Upper lobe of right lung (tissue), 1 donor: ENCODE results near the gene TMEM86A. TPM values are rescaled to one million over a fixed set of nuclear protein-coding genes. Genes with fewer than 3 reads are reported as not detected.

Source experiments
- ATAC-seq: fragments of 200-7000 bp; cut with Tn5 transposase; one replicate; pipeline ENCODE4 v1.9.1; 2020; ENCODE audit warnings: mild to moderate bottlenecking, moderate library complexity
- DNase-seq: peaks from one replicate; pipeline ENCODE4 v3.0.0-alpha.2; 2020
- H3K27ac ChIP-seq: fragments of 200-600 bp; one replicate; pipeline ENCODE4 v1.8.0; 2022
- H3K27me3 ChIP-seq: fragments of 200-600 bp; one replicate; pipeline ENCODE4 v1.8.0; 2022; ENCODE audit warnings: mild to moderate bottlenecking
- H3K36me3 ChIP-seq: fragments of 200-600 bp; one replicate; pipeline ENCODE4 v1.8.0; 2022
- H3K4me1 ChIP-seq: fragments of 200-600 bp; one replicate; pipeline ENCODE4 v1.8.0; 2022
- H3K4me3 ChIP-seq: fragments of 200-600 bp; one replicate; pipeline ENCODE4 v1.8.0; 2022; ENCODE audit warnings: mild to moderate bottlenecking
- H3K9me3 ChIP-seq: fragments of 200-600 bp; one replicate; pipeline ENCODE4 v1.8.0; 2022
- intact Hi-C: fragments of 100-400 bp; cut with DNase I; formaldehyde crosslinking; loops from one replicate; pipeline ENCODE4 v1.11.0; 2022
- total RNA-seq: library from RNA; stranded (reverse); fragmentation: NEBNext Ultra II Directional; extraction: Animal tissue kit (Norgen Biotek cat#: 25700); gene quantifications from one replicate; pipeline ENCODE4 v1.2.1, GENCODE V29; 2021
- TF ChIP-seq, protein P1 (sequence below): fragments of 200-600 bp; IDR thresholded peaks from one replicate; pipeline ENCODE4 v1.8.0; 2022; ENCODE audit warnings: antibody characterized with exemption
- donor health status: DM: no; HTN: yes; CAD: no; lungs with severe emphysema.

The TMEM86A gene
- total RNA-seq, 1 donor from 2014 or later, result 6.3 TPM

DNA sequence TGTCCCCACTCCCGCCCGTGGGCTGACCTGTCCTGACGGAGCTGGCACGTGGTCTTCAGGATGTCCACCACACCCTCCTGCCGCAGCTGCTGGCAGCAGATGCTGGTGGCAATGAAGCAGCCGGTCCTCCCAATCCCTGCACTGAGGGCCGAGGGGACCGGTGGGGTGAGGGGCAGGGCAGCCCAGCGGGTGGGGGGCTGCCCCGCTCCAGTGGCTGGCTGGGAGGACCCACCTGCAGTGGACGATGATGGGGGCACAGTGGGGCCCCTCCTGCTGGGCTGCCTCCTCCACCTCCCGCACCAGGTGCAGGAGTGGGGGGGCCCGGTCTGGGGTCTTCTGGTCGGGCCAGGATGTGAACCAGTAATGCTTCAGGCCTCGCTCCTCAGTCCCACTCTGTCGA, 30.8 kb downstream of the TMEM86A start:
- H3K27me3 ChIP-seq, result no peaks in the 10 kb centered on the region
- no peaks in the 10 kb centered on the region for H3K36me3 ChIP-seq
- DNase-seq (no peak), ATAC-seq (no peak)
- no peak overlapping the region for H3K27ac ChIP-seq
- TF ChIP-seq, protein P1, sequence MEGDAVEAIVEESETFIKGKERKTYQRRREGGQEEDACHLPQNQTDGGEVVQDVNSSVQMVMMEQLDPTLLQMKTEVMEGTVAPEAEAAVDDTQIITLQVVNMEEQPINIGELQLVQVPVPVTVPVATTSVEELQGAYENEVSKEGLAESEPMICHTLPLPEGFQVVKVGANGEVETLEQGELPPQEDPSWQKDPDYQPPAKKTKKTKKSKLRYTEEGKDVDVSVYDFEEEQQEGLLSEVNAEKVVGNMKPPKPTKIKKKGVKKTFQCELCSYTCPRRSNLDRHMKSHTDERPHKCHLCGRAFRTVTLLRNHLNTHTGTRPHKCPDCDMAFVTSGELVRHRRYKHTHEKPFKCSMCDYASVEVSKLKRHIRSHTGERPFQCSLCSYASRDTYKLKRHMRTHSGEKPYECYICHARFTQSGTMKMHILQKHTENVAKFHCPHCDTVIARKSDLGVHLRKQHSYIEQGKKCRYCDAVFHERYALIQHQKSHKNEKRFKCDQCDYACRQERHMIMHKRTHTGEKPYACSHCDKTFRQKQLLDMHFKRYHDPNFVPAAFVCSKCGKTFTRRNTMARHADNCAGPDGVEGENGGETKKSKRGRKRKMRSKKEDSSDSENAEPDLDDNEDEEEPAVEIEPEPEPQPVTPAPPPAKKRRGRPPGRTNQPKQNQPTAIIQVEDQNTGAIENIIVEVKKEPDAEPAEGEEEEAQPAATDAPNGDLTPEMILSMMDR, result no peak
- H3K4me1 ChIP-seq, result no peaks in the 10 kb centered on the region
- intact Hi-C loops, result no loop called here
- no peaks in the 10 kb centered on the region for H3K9me3 ChIP-seq
- H3K4me3 ChIP-seq, result no peak overlapping the region

DNA sequence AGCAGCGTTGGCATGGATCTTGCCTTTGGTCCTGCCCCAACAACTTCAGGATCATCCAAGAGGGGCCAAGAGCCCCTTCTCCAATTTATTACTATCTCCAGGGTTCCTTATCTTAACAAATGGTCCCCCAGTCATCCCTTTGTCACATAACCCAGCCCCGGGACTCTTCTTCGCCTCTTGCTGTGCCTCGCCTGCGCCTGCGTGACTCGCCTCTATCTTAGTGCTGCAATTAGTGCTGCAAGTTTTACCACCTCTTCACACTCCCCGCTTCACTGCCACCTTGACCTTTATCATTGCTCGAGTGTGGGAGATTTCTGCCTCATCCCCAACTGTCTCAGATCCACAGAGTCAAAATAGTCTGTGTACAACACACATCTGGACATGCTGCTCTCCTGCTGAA, 31.4 kb downstream of the TMEM86A start:
- ATAC-seq (no peak), DNase-seq (no peak)
- H3K27me3 ChIP-seq, result no peaks in the 10 kb centered on the region
- H3K36me3 ChIP-seq, result no peaks in the 10 kb centered on the region
- H3K4me1 ChIP-seq, result no peaks in the 10 kb centered on the region
- no peaks in the 10 kb centered on the region for H3K9me3 ChIP-seq
- no peak overlapping the region for H3K4me3 ChIP-seq
- intact Hi-C loops, result no loop called here
- no peak overlapping the region for H3K27ac ChIP-seq
- TF ChIP-seq, protein P1, result no peak

DNA sequence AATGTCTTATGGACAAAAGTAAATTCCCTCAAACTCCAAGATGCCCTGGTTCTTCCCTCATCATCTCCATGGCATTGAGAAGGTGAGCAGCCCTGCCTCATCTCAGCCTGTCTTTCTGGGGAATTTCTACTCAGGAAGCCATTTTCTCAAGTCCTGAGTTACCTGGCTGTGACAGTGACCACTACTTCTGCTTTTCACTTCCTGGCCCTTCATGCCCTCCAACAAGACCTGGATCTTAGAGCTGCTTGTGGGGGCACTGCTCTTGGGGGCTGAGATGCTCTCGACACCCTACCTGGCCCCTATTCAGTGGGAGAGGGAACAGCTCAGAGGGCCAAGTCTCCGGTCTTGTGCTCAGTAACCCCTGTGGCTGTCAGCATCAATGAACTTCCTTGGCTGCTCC, 32.9 kb downstream of the TMEM86A start:
- H3K27ac ChIP-seq, result no peak overlapping the region
- H3K27me3 ChIP-seq, result no peaks in the 10 kb centered on the region
- H3K9me3 ChIP-seq, result no peaks in the 10 kb centered on the region
- TF ChIP-seq, protein P1, result no peak
- no peaks in the 10 kb centered on the region for H3K4me1 ChIP-seq
- DNase-seq (no peak), ATAC-seq (no peak)
- no peaks in the 10 kb centered on the region for H3K36me3 ChIP-seq
- H3K4me3 ChIP-seq, result no peak overlapping the region
- intact Hi-C loops, result no loop called here

DNA sequence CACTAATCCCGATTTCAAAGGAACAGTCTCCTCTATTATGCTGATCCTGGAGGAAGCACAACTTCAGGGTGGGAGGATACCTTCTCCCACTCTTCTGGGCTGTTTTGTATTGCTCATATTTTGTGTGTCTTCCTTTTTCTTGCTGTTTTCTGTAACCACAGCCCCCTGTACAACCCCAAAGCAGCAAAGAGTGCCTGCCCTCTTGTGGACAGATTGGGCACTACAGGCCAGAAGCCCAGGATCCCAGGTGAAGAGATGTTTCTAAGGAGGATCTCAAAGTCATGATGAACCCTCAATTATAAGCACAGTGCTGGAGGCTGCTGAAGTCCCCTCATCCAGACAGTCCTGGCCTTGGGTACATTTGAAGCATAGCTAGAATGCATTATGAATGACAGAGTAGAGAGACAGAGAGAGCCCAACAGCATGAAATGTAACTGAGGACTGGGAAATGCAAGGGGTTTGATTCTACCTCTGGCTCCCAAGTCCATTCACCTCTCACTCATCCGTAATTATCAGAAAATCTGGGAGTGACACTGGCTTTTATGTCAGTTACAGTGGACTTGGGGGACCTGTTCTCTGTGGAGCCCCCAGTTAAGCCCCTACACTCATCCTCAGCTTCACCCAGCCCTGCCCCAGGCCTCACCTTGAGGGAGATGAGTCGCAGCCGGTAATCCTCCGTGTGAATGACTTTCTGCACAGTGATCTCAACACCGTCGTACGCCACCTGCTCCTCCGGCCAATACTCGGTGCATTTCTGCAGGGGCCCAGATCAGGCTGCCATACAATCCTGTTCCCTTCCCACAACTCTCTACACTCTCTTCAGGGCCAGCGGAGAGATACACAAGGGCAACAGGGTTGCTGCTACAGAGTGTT, 33.6 kb downstream of the TMEM86A start:
- peak; percentile 71 for ATAC-seq
- TF ChIP-seq, protein P1, result peak; percentile 99
- DNase-seq, result no peak
- intact Hi-C loops, result no loop called here
- H3K9me3 ChIP-seq, result no peaks in the 10 kb centered on the region
- H3K27ac ChIP-seq, result no peak overlapping the region
- H3K27me3 ChIP-seq, result no peaks in the 10 kb centered on the region
- H3K4me3 ChIP-seq, result no peak overlapping the region
- no peaks in the 10 kb centered on the region for H3K36me3 ChIP-seq
- no peaks in the 10 kb centered on the region for H3K4me1 ChIP-seq

DNA sequence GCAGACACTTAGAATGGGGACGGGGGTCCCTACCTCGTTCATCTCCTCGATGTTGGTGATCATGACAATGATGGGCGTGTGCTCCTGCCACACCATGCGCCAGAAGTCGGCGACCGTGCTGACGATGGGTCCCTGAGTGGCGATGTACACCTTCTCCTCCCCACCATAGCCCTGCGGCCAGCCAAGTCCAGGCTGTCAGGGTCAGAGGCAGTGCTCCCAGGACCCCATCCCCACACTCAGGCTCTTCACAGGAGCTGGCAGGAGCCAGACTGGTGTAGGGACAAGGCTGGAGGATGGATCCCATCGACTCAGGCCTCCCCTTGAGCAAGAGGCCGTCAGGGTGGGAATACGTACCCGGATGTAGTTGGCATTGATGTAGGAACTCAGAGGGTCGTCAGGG, 34.6 kb downstream of the TMEM86A start:
- intact Hi-C loops, result no loop called here
- no peak for DNase-seq

More for the DNA sequence above, 34.6 kb downstream of the TMEM86A start:
- Histone ChIP-seq H3K27ac (no peak overlapping the region), H3K36me3 (no peaks in the 10 kb centered on the region), H3K4me3 (no peak overlapping the region), H3K27me3 (no peaks in the 10 kb centered on the region), H3K9me3 (no peaks in the 10 kb centered on the region), H3K4me1 (no peaks in the 10 kb centered on the region)
- TF ChIP-seq, protein P1, result no peak
- ATAC-seq, result no peak
